ENCODE data around the gene DRD4. TPM values are rescaled to one million over a fixed set of nuclear protein-coding genes. Genes with fewer than 3 reads are reported as not detected.
A peak's percentile ranks its signal among the peaks of the same experiment; 100 is the strongest.

Gene DRD4
- total RNA-seq, 2 experiments from 2014 or later: 0.88 to 0.89 TPM

- intact Hi-C loops (cut with micrococcal nuclease): no loop called here
- H3K4me3 Mint-ChIP-seq: peak overlapping the region; percentile 7
- DNase-seq: no peak
- POLR2A ChIA-PET: interaction anchor here (0.6 to 0.8 kb wide), 3 partner anchors 51 to 93 kb away, joined by 3 read pairs; no protein-coding TSS in a partner anchor
- H3K36me3 Mint-ChIP-seq (ENCODE audit: low read depth): peaks cover 2% of the 10 kb centered on the region
- no peak for TF ChIP-seq CTCF (IDR thresholded peaks at IDR 0.05)
- H3K27ac Mint-ChIP-seq: no peak overlapping the region
- H3K27me3 Mint-ChIP-seq: peaks cover 31% of the 10 kb centered on the region
- no peaks in the 10 kb centered on the region for H3K9me3 Mint-ChIP-seq
- no peak for ATAC-seq
- peaks cover 17% of the 10 kb centered on the region for H3K4me1 Mint-ChIP-seq (ENCODE audit: low read depth)
- CTCF ChIA-PET: interaction anchor here (1.1 kb wide), 1 partner anchor 9 kb away, joined by 4 read pairs; no protein-coding TSS in a partner anchor
Observed at GRCh38 chr11:637593-638521, 788 bp downstream of the DRD4 start.

GRCh38 chr11:638631-639331 is 1.7 kb downstream of the DRD4 start:
- H3K27ac Mint-ChIP-seq: no peak overlapping the region
- no peak for ATAC-seq
- no peak overlapping the region for H3K4me3 Mint-ChIP-seq
- intact Hi-C loops (cut with micrococcal nuclease): no loop called here
- POLR2A ChIA-PET: interaction anchor here (0.6 to 0.8 kb wide), 2 partner anchors 72 to 94 kb away, joined by 3 read pairs; no protein-coding TSS in a partner anchor
- CTCF ChIA-PET: no interaction called here
- peaks cover 17% of the 10 kb centered on the region for H3K4me1 Mint-ChIP-seq (ENCODE audit: low read depth)
- peaks cover 2% of the 10 kb centered on the region for H3K36me3 Mint-ChIP-seq (ENCODE audit: low read depth)
- no peak for DNase-seq
- H3K9me3 Mint-ChIP-seq: no peaks in the 10 kb centered on the region
- peaks cover 31% of the 10 kb centered on the region for H3K27me3 Mint-ChIP-seq
- no peak for TF ChIP-seq CTCF (IDR thresholded peaks at IDR 0.05)

- peaks cover 17% of the 10 kb centered on the region for H3K4me1 Mint-ChIP-seq (ENCODE audit: low read depth)
- TF ChIP-seq CTCF (IDR thresholded peaks at IDR 0.05): no peak
- ATAC-seq (peak; percentile 21), DNase-seq (no peak)
- POLR2A ChIA-PET: interaction anchor here (1.2 kb wide), 1 partner anchor 13 kb away, joined by 4 read pairs; the partner anchor contains the start of gene SCT
- peaks cover 31% of the 10 kb centered on the region for H3K27me3 Mint-ChIP-seq
- no peak overlapping the region for H3K4me3 Mint-ChIP-seq
- intact Hi-C loops (cut with micrococcal nuclease): no loop called here
- CTCF ChIA-PET: no interaction called here
- H3K27ac Mint-ChIP-seq: no peak overlapping the region
- peaks cover 2% of the 10 kb centered on the region for H3K36me3 Mint-ChIP-seq (ENCODE audit: low read depth)
- H3K9me3 Mint-ChIP-seq: no peaks in the 10 kb centered on the region
Observed at GRCh38 chr11:639332-639955, 2.4 kb downstream of the DRD4 start.

GRCh38 chr11:640021-640706 is 3.1 kb downstream of the DRD4 start:
- TF ChIP-seq CTCF (IDR thresholded peaks at IDR 0.05): no peak
- DNase-seq (peak; percentile 44), ATAC-seq (peak; percentile 29)
- peak overlapping the region; percentile 31 for H3K4me3 Mint-ChIP-seq
- H3K27me3 Mint-ChIP-seq: peaks cover 27% of the 10 kb centered on the region
- POLR2A ChIA-PET: interaction anchor here (1.2 kb wide), 1 partner anchor 14 kb away, joined by 4 read pairs; the partner anchor contains the start of gene SCT
- H3K9me3 Mint-ChIP-seq: no peaks in the 10 kb centered on the region
- H3K4me1 Mint-ChIP-seq (ENCODE audit: low read depth): peaks cover 17% of the 10 kb centered on the region
- CTCF ChIA-PET: no interaction called here
- peaks cover 2% of the 10 kb centered on the region for H3K36me3 Mint-ChIP-seq (ENCODE audit: low read depth)
- H3K27ac Mint-ChIP-seq: no peak overlapping the region
- intact Hi-C loops (cut with micrococcal nuclease): no loop called here

Measured in activated CD8-positive, alpha-beta T cell treated with anti-CD3 and anti-CD28 coated beads for 36 hours (primary cell).